ENCODE data around the gene CYP2J2. TPM values are rescaled to one million over a fixed set of nuclear protein-coding genes. Genes with fewer than 3 reads are reported as not detected.

Gene CYP2J2
- total RNA-seq, 1 donor from 2014 or later, result 1.4 TPM

- H3K36me3 ChIP-seq, result no peaks in the 10 kb centered on the region
- no peak overlapping the region for H3K27ac ChIP-seq
- no peak for ATAC-seq
- no peak for TF ChIP-seq CTCF (IDR thresholded peaks at IDR 0.05)
- H3K4me3 ChIP-seq, result no peak overlapping the region
- no peak for DNase-seq
- intact Hi-C loops (cut with DNase I), result no loop called here
- no peaks in the 10 kb centered on the region for H3K27me3 ChIP-seq
- H3K4me1 ChIP-seq, result no peaks in the 10 kb centered on the region
- H3K9me3 ChIP-seq, result no peaks in the 10 kb centered on the region
These were observed 41.2 kb upstream of the CYP2J2 start for GRCh38 chr1:59967780-59968179.

GRCh38 chr1:59967141-59967697 is 40.6 kb upstream of the CYP2J2 start:
- H3K4me1 ChIP-seq, result no peaks in the 10 kb centered on the region
- intact Hi-C loops (cut with DNase I), result no loop called here
- DNase-seq, result no peak
- no peak for TF ChIP-seq CTCF (IDR thresholded peaks at IDR 0.05)
- no peak overlapping the region for H3K4me3 ChIP-seq
- no peaks in the 10 kb centered on the region for H3K9me3 ChIP-seq
- peak; percentile 27 for ATAC-seq
- no peaks in the 10 kb centered on the region for H3K36me3 ChIP-seq
- H3K27me3 ChIP-seq, result no peaks in the 10 kb centered on the region
- H3K27ac ChIP-seq, result no peak overlapping the region

GRCh38 chr1:59952065-59952464 is 25.5 kb upstream of the CYP2J2 start:
- no peak for TF ChIP-seq CTCF (IDR thresholded peaks at IDR 0.05)
- H3K27me3 ChIP-seq, result peaks cover 3% of the 10 kb centered on the region
- no peaks in the 10 kb centered on the region for H3K36me3 ChIP-seq
- no peak overlapping the region for H3K4me3 ChIP-seq
- H3K27ac ChIP-seq, result no peak overlapping the region
- intact Hi-C loops (cut with DNase I), result no loop called here
- no peak for DNase-seq
- no peak for ATAC-seq
- no peaks in the 10 kb centered on the region for H3K4me1 ChIP-seq
- H3K9me3 ChIP-seq, result no peaks in the 10 kb centered on the region

GRCh38 chr1:59949648-59950047 is 23.1 kb upstream of the CYP2J2 start:
- no peaks in the 10 kb centered on the region for H3K36me3 ChIP-seq
- H3K27me3 ChIP-seq, result peaks cover 5% of the 10 kb centered on the region
- H3K27ac ChIP-seq, result no peak overlapping the region
- no peak for DNase-seq
- no peak for ATAC-seq
- H3K4me3 ChIP-seq, result no peak overlapping the region
- TF ChIP-seq CTCF (IDR thresholded peaks at IDR 0.05), result no peak
- intact Hi-C loops (cut with DNase I), result no loop called here
- no peaks in the 10 kb centered on the region for H3K9me3 ChIP-seq
- no peaks in the 10 kb centered on the region for H3K4me1 ChIP-seq

- Histone ChIP-seq H3K27me3 (peaks cover 5% of the 10 kb centered on the region), H3K27ac (no peak overlapping the region), H3K9me3 (no peaks in the 10 kb centered on the region), H3K4me3 (no peak overlapping the region), H3K36me3 (no peaks in the 10 kb centered on the region), H3K4me1 (no peaks in the 10 kb centered on the region)
- no peak for TF ChIP-seq CTCF (IDR thresholded peaks at IDR 0.05)
- intact Hi-C loops (cut with DNase I), result no loop called here
- DNase-seq (no peak), ATAC-seq (no peak)
These were observed 22.4 kb upstream of the CYP2J2 start for GRCh38 chr1:59948990-59949389.
